SH-SY5Y (cell line): ENCODE measurements around the gene DACH1.

Source experiments
- GATA2 ChIP-seq: IDR thresholded peaks from 2 replicates; pipeline ENCODE4 v1.6.1; 2011; ENCODE audit warnings: mild to moderate bottlenecking, low read depth, low read length
- GATA3 ChIP-seq: IDR thresholded peaks from 2 replicates; pipeline ENCODE4 v1.6.1; 2011; ENCODE audit warnings: low read depth, mild to moderate bottlenecking, low read length, moderate library complexity

The DACH1 gene

DNA sequence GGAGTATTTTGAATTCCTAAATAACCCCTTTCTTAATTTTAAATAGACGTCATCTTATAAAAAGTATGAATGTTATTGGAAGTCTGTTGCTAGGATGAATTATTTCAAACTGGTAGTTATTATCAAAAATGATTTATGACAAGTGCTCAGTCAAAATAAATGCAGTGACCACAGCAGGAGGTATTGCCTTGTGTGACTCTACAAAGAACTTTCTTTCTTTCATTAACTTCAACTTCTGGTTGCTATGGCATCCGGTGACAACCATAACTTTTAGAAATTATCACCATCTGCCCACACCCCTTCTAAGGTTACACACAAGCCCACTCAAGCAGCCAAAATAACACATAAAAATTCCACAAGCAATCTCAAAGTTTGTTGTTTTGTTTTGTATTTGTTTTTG, 189.9 kb downstream of the DACH1 start:
- TF ChIP-seq GATA3 (no peak), GATA2 (no peak)

GRCh38 chr13:71672512-71672911, 194.5 kb downstream of the DACH1 start:
- TF ChIP-seq GATA2: no peak
- no peak for TF ChIP-seq GATA3

- TF ChIP-seq GATA2 (no peak), GATA3 (no peak)
Measured at GRCh38 chr13:71663431-71663830, 203.6 kb downstream of the DACH1 start.

DNA sequence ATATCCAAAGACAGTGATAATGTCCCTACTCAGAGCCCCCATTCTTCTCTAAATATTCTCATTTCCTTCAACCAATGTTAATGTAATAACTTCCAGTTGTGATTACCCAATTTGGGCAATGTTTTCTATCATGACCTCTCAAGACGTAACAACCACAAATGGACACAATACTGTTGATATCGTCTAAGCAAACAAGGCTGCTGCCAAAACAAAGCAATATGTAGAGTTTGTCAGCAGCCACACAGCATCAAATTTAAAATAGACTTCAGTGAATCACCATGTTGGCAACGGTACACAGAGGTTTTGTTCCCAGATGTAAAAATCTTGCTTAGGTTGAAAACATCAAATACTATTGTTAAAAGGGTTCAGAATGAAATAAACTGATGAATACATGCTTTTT, 205.1 kb downstream of the DACH1 start:
- TF ChIP-seq GATA3 (no peak), GATA2 (no peak)

DNA sequence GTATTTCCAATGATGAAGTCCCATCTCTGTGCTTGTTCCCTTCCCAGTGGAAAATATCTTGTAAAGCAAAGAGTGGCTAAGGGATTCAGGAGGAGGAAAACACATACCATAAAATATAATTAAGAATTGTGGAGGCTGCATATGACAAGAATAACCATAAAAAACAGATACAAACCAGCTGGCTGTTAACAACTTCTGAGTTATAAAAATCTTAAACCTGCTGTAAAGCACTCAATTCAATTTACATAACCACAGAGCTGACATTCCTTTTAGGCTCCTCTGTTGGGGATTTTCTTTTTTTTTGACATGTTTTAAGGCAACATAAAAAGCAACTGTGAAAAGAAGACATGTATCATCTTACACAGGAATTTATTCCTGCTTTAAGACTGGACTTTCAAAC, 207.6 kb downstream of the DACH1 start:
- TF ChIP-seq GATA2 (no peak), GATA3 (no peak)

GRCh38 chr13:71645467-71645866, 221.5 kb downstream of the DACH1 start:
- TF ChIP-seq GATA3 (no peak), GATA2 (no peak)

- TF ChIP-seq GATA3 (no peak), GATA2 (no peak)
Measured at GRCh38 chr13:71644579-71644978, 222.4 kb downstream of the DACH1 start.

DNA sequence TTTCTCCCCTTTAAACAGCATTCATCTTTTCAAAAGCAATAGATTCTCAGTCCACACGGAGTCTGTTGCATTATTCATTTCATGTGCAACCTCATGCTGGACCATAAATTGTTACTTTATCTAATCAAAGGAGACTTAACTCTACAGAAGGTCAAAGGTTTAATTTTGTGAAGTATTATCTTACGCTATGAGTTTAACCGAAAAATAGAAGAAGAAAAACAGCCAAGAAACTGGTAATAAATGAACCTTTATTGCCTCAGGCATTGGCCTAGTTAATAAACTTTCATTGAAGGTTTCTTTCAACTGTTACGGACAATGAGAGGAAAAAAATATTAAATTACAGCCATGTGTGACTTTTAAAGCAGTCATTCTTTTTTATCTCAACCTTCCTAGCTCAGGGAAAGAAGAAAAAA, 223.6 kb downstream of the DACH1 start:
- TF ChIP-seq GATA3 (no peak), GATA2 (no peak)

DNA sequence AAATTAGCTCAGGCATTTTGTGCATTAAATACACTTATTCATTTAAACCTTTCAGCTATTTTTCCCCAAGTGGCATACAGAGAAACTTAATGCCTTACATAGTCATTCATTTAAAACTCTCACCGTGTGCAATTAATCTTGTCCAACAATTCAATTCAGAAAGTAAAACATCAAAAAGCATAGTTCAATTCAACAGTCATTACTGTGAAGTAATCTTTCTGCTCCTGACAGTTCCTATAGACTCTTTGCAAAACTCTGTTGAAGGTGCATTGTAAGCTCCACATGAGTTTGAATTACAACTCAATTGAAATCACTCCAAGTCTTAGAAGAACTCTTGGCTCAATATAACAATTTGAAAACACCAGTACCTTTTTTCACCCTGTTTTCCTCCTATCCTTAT, 228.3 kb downstream of the DACH1 start:
- TF ChIP-seq GATA2: no peak
- no peak for TF ChIP-seq GATA3

- TF ChIP-seq GATA3: no peak
- no peak for TF ChIP-seq GATA2
Measured at GRCh38 chr13:71634602-71635443, 232.2 kb downstream of the DACH1 start.

DNA sequence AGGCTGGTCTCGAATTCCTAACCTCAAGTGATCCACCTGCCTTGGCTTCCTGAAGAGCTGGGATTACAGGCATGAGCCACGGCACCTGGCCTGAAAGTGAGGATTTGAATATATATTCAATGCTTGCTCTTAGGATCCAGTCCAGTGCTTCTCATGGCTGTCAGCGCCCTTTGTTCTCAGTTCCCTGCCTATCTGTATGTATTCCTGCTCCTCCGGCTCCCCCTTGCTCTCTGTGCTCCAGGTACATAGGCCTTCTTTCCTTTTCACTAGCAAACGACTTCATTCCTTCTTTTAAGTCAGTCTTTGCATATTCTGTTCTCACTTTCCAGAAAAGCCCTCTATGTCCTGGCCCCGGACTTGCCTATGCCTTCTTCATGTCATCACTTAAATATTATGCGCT, 232.8 kb downstream of the DACH1 start:
- no peak for TF ChIP-seq GATA3
- TF ChIP-seq GATA2: no peak

DNA sequence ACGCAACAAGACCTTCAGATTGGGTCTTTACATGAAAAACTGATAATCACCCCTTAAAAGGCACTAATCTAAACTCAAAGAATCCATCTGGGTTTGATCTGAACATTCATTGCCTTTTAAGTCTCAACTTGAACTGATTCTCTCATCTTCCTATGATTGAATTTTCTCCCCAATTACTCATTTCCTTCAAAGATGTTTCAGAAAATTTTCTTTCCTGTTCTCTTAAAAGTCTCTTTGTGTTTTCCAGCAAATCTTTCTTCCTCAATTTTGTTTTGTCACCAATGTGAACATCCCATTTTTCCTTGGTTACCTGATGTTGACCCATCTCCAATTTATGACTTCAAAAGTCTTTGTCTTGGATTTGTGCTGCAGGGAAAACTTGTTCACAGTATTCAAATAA, 234.3 kb downstream of the DACH1 start:
- no peak for TF ChIP-seq GATA2

DNA sequence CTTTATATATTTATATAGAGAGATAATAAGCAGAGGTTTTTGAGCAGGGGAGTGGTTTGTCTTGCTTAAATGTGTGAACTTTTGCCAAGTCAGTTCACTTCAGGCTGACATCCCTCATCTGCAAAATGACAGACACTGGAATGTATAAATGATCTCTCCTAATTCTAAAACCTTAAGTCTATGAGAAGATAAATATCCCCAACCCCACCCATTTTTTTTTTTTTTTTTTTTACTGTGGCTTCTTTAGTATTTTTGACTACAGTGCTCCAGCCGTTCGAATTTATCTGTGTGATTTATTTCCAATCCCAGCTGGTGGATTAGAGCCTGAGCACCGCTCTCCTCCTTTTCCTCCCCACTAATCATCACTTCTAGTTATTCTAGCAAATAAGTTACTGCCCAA, 234.8 kb downstream of the DACH1 start:
- TF ChIP-seq GATA3 (no peak), GATA2 (no peak)

DNA sequence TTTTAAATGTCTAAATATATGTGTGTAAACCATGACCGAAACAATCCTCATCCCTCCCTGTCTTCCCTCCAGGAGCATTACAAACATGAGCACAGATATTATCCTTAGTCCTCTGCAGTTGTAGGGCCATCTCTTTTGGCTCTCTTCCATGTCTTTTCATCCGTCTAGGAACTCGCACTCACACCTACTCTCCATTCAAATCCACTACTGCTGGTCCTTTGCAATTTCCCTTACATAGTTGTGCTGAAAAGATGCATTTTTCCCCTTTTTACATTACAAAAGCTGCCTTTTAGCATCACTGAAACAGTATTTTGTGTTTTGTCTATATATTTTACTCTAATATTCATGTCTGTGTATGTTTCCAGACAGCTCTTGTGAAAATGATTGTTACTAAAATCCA, 237.8 kb downstream of the DACH1 start:
- TF ChIP-seq GATA2: no peak
- no peak for TF ChIP-seq GATA3

DNA sequence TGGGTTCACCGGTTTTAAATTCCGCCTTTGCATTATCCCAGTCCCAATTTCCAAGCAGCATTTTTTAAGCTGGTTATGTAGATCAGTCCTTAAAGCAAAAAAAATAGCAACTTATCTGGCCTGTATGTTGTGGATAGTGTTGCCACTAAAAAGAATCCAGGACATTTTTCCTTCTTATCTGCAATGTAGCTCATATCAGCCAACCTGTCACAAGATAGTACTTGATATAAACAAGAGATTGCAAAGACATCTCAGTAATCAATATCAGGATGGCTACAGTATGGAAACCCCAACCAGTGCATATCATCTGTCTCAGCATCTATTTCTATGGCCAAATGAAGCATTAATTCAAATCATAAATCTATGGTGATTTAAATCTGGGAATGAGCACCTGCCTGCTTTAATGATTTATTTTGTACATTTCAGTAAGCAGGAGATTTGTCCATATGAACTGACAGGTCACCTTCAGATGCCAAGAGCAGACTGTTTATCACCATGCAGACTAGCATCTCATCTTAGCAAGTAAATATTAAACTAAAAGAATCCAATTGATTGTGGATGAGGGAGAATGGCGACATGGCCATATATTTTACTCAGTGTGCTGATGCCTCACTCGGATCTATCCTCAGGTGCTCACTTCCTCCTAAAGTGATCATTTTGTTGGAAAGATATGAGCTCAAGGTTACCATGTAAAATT, 240.4 kb downstream of the DACH1 start:
- TF ChIP-seq GATA3 (0 out of 2 replicates have a peak, but pooled peaks have one; percentile 50), GATA2 (peak; percentile 33; the same call in 1 of the 2 replicates)
